GM15510 (cell line): ENCODE measurements around the gene MCM9.

Experiments used
- POLR2A ChIP-seq: IDR thresholded peaks from 3 replicates; pipeline ENCODE4 v1.6.1; 2011; ENCODE audit warnings: borderline replicate concordance; ENCODE audit not compliant: insufficient read length; ENCODE audit errors: extremely low read depth

Gene MCM9

DNA sequence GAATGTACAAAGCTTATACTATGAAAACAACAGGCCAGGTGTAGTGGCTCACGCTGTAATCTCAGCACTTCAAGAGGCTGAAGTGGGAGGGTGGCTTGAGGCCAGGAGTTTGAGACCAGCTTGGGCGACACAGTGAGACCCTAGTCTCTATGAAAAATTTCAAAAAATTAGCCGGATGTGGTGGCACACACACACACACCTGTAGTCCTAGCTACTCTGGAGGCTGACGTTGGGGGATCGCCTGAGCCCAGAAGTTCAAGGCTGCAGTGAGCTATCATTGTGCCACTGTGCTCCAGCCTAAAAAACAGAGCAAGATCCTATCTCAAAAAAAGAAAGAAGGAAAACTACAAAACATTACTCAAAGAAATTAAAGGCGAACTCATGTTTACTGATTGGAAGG, 48.3 kb downstream of the MCM9 start:
- TF ChIP-seq POLR2A = no peak

DNA sequence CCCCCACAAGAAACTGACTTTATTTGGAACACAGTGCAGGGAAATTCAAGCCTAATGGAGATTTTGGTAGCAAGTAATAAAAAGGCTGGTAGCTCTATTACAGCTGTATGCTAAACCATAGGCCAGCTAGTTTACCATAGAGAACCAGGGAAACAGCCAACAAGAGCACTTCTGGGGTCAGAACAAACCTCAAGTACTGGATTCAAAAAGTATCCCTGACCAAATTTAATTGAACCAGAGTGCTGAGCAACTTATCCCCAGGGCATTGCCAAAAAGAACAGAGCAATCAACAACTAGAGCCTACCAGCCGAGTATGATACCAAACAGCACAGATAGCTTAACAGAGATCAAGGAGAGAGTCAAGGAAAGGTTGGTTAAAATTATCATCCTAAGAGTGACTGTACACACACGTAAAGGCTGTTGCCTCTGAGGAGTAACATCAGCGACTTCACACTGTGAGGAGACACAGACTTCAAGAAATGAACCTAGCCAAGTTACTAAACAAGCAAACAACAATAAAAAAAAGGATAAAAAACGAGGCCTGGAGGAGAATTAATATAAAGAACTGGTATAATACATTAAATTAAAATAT, 52.5 kb downstream of the MCM9 start:
- TF ChIP-seq POLR2A = no peak

GRCh38 chr6:118881440-118882313, 53.3 kb downstream of the MCM9 start:
- TF ChIP-seq POLR2A = no peak

GRCh38 chr6:118877806-118878205, 57.2 kb downstream of the MCM9 start:
- TF ChIP-seq POLR2A = no peak

- TF ChIP-seq POLR2A = no peak
Measured at GRCh38 chr6:118876814-118877213, 58.1 kb downstream of the MCM9 start.

- no peak for TF ChIP-seq POLR2A
Measured at GRCh38 chr6:118876198-118876597, 58.8 kb downstream of the MCM9 start.

GRCh38 chr6:118875672-118876071, 59.3 kb downstream of the MCM9 start:
- TF ChIP-seq POLR2A = no peak

DNA sequence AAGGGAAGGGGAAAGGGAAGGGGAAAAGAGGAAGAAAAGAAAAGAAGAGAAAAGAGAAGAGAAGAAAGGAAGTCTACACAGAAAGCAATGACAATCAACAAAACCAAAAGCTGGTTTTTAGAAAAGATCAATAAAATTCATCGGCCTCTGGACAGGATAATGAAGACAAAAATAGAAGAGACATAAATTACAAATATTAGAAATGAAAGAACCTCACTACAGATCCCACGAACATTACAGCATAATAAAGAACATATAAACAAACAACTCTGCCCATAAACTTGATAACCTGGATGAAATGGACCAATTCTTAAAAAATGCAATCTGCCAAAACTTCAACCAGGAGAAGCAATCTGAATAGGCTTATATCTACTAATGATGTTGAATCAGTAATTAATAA, 61.7 kb downstream of the MCM9 start:
- no peak for TF ChIP-seq POLR2A

GRCh38 chr6:118872726-118873125, 62.2 kb downstream of the MCM9 start:
- no peak for TF ChIP-seq POLR2A

DNA sequence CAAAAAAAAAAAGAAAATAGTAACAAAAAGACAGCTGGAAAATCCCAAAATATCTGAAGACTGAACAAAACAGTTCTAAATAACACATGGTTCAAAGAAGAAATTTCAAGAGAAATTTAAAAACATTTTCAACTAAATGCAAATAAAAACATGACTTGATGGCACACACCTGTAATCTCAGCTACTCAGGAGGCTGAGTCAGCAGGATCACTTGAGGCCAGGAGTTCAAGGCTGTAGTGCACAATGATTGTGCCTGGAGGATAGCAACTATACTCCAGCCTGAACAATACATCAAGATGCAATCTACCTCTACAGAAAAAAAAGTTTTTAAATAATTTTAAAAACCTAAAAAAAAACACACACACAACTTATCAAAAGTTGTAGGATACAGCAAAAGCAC, 62.6 kb downstream of the MCM9 start:
- no peak for TF ChIP-seq POLR2A

DNA sequence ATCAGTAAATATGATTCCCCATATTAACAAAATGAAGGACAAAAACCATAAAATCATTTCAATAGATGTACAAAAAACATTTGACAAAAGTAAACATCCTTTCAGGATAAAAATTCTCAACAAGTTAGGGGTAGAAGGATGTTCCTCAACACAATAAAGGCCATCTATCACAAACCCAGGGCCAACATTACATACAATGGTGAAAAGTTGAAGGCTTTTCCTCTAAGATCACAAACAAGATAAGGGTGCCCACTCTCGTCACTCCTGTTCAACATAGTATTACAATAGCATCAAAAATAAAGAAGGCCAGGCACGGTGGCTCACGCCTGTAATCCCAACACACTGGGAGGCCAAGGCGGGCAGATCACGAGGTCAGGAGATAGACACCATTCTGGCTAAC, 63.6 kb downstream of the MCM9 start:
- no peak for TF ChIP-seq POLR2A

DNA sequence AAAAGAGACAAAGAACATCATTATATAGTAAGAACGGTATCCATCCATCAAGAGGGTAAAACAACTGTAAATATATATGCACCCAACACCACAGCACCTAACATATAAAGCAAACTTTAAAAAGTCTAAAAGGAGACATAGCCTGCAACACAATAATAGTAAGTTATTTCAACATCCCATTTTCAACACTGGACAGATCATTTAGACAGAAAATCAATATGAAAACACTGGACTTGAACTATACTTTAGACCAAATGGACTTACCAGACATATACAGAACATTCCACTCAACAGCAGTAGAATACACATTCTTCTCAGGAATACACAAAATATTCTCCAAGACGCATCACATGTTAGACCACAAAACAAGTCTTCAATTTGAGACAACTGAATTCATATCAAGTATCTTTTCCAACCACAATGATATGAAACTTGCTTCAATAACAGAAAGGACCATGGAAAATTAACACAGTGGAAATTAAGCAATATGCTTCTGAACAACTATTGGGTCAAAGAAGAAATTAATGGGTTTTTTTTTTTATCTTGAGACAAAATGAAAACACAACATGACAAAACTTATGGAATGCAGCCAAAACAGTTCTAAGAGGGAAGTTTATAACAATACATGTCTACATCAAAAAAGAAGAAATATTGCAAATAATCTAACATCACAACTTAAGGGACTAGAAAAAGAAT, 64.9 kb downstream of the MCM9 start:
- TF ChIP-seq POLR2A = no peak

GRCh38 chr6:118869350-118869749, 65.6 kb downstream of the MCM9 start:
- no peak for TF ChIP-seq POLR2A

GRCh38 chr6:118867181-118867580, 67.8 kb downstream of the MCM9 start:
- TF ChIP-seq POLR2A = no peak

GRCh38 chr6:118865100-118865391, 69.9 kb downstream of the MCM9 start:
- no peak for TF ChIP-seq POLR2A

DNA sequence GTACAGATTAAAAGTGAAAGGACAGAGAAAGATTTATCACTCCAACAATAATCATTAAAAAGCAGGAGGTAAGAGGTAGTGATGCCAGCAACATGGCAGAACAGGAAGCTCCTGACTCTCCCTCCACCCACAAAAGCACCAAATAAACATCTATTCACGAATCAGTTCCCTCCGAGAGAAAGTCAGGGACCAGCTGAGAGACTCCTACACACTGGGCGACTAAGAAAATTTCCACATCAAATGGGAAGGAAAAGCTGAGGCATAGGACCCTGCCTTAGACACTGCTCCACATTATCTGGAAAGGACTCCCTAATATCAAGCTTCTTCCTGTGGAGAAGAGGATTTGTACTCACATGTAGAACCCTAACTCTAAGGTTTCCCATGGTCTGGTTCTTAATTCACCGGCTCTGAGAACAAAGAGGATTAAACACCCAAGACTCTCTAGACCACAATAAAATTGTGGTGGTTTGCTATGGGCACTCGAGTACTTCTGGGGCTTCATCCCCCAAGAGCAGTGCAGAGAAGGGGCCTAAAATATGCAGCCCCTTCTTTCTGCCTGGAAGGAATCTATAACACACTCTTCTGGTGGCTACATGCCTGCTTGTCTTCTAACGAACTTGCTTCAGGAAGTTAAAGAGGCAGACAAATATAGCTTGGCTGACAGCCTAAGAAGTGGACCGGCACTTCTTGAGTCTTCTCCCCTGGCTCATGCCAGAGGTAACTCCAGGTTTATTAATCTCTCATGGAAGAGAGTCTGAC, 70.4 kb downstream of the MCM9 start:
- no peak for TF ChIP-seq POLR2A

DNA sequence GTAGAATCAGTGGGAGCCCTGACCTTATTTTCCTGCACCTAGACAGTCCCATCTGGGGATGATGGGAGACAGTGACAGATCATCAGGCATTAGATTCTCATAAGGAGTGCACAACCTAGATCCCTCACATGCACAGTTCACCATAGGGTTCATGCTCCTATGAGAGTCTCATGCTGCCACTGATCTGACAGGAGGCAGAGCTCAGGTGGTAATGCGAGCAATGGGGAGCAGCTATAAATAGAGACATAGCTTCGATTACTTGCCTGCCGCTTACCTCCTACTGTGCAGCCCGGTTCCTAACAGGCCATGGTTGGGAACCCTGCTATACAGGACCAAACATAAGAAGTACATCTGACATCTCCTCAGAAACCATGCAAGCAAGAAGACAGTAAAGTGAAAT, 72.5 kb downstream of the MCM9 start:
- TF ChIP-seq POLR2A = no peak
